ENCODE data around the gene TAAR9. TPM values are rescaled to one million over a fixed set of nuclear protein-coding genes. Genes with fewer than 3 reads are reported as not detected.

Gene TAAR9
- not detected for total RNA-seq

- DNase-seq: no peak
Observed at GRCh38 chr6:132537977-132538376, at the start of gene TAAR9. Gene TAAR9, plus strand, starts transcription at chr6:132538277. Its CDS starts 13 bp downstream, at chr6:132538290.

GRCh38 chr6:132489376-132489775 is 48.7 kb upstream of the TAAR9 start:
- no peak for DNase-seq

- DNase-seq: no peak
Observed at GRCh38 chr6:132490024-132490423, 48.1 kb upstream of the TAAR9 start.

GRCh38 chr6:132490478-132491204 is 47.4 kb upstream of the TAAR9 start:
- peak; percentile 11 for DNase-seq

GRCh38 chr6:132491303-132491702 is 46.8 kb upstream of the TAAR9 start:
- DNase-seq: no peak

- DNase-seq: no peak
Observed at GRCh38 chr6:132491881-132492280, 46.2 kb upstream of the TAAR9 start.

GRCh38 chr6:132494954-132495353 is 43.1 kb upstream of the TAAR9 start:
- DNase-seq: no peak

- DNase-seq: no peak
Observed at GRCh38 chr6:132495604-132496079, 42.4 kb upstream of the TAAR9 start.

GRCh38 chr6:132496519-132497180 is 41.4 kb upstream of the TAAR9 start:
- DNase-seq: no peak

- DNase-seq: no peak
Observed at GRCh38 chr6:132498638-132499037, 39.4 kb upstream of the TAAR9 start.

GRCh38 chr6:132499757-132500156 is 38.3 kb upstream of the TAAR9 start:
- no peak for DNase-seq

GRCh38 chr6:132504757-132505156 is 33.3 kb upstream of the TAAR9 start:
- DNase-seq: no peak

GRCh38 chr6:132505158-132505557 is 32.9 kb upstream of the TAAR9 start:
- DNase-seq: no peak

- no peak for DNase-seq
Observed at GRCh38 chr6:132506461-132506860, 31.6 kb upstream of the TAAR9 start.

GRCh38 chr6:132506869-132507808 is 30.9 kb upstream of the TAAR9 start:
- no peak for DNase-seq

- DNase-seq: no peak
Observed at GRCh38 chr6:132511210-132511830, 26.8 kb upstream of the TAAR9 start.

GRCh38 chr6:132511831-132512220 is 26.3 kb upstream of the TAAR9 start:
- no peak for DNase-seq

GRCh38 chr6:132512342-132512637 is 25.8 kb upstream of the TAAR9 start:
- no peak for DNase-seq

GRCh38 chr6:132512638-132513632 is 25.1 kb upstream of the TAAR9 start, which contains the start of gene STX7:
Gene STX7, minus strand, starts transcription at chr6:132513116. Its CDS starts 9,586 bp downstream, at chr6:132503530.
- DNase-seq: peak; percentile 83

GRCh38 chr6:132513831-132514545 is 24.1 kb upstream of the TAAR9 start:
- no peak for DNase-seq

All from skin of body (tissue), 2 donors.